HG03342 (cell line): ENCODE measurements around the gene STPG2.
"Not testable (repeated sequence)": the region's sequence is repeated elsewhere in the genome, so short reads cannot be mapped to it uniquely, and the experiment has no call there.

Source experiments
- ATAC-seq: cut with Tn5 transposase; IDR thresholded peaks from one replicate; pipeline ENCODE4 v1.9.1; 2021; ENCODE audit warnings: mild to moderate bottlenecking, moderate library complexity; ENCODE audit not compliant: unreplicated experiment

Gene STPG2

GRCh38 chr4:97656044-97656720, 487.1 kb downstream of the STPG2 start:
- no peak for ATAC-seq

- no peak for ATAC-seq
These were observed 489.6 kb downstream of the STPG2 start for GRCh38 chr4:97653701-97654100.

- ATAC-seq: no peak
These were observed 496.3 kb downstream of the STPG2 start for GRCh38 chr4:97646997-97647396.

- ATAC-seq: no peak
These were observed 498.0 kb downstream of the STPG2 start for GRCh38 chr4:97645071-97645821.

GRCh38 chr4:97643179-97643578, 500.1 kb downstream of the STPG2 start:
- no peak for ATAC-seq

GRCh38 chr4:97639961-97640360, 503.3 kb downstream of the STPG2 start:
- no peak for ATAC-seq

- not testable (repeated sequence) for ATAC-seq
These were observed 509.4 kb downstream of the STPG2 start for GRCh38 chr4:97633831-97634230.

- no peak for ATAC-seq
These were observed 515.5 kb downstream of the STPG2 start for GRCh38 chr4:97627750-97628149.

- no peak for ATAC-seq
These were observed 519.1 kb downstream of the STPG2 start for GRCh38 chr4:97624204-97624603.

GRCh38 chr4:97605932-97606331, 537.3 kb downstream of the STPG2 start:
- ATAC-seq: no peak

- ATAC-seq: no peak
These were observed 550.0 kb downstream of the STPG2 start for GRCh38 chr4:97593248-97593647.

- ATAC-seq: no peak
These were observed 553.0 kb downstream of the STPG2 start for GRCh38 chr4:97590266-97590665.

- no peak for ATAC-seq
These were observed 553.6 kb downstream of the STPG2 start for GRCh38 chr4:97589481-97590196.

- ATAC-seq: no peak
These were observed 555.4 kb downstream of the STPG2 start for GRCh38 chr4:97587912-97588311.

- ATAC-seq: no peak
These were observed 558.0 kb downstream of the STPG2 start for GRCh38 chr4:97585274-97585673.

- no peak for ATAC-seq
These were observed 560.4 kb downstream of the STPG2 start for GRCh38 chr4:97582890-97583289.

- ATAC-seq: no peak
These were observed 566.3 kb downstream of the STPG2 start for GRCh38 chr4:97577004-97577403.

GRCh38 chr4:97560009-97560408, 583.3 kb downstream of the STPG2 start:
- ATAC-seq: no peak

- ATAC-seq: no peak
These were observed 585.0 kb downstream of the STPG2 start for GRCh38 chr4:97558204-97558778.

- ATAC-seq: not testable (repeated sequence)
These were observed 592.6 kb downstream of the STPG2 start for GRCh38 chr4:97550637-97551036.

GRCh38 chr4:97548943-97549583, 594.2 kb downstream of the STPG2 start:
- ATAC-seq: peak; percentile 72
